ENCODE results near the gene ITPR1. TPM values are rescaled to one million over a fixed set of nuclear protein-coding genes. Genes with fewer than 3 reads are reported as not detected.

ITPR1 gene
- polyA plus RNA-seq, 1 experiment = 1.4 TPM

GRCh38 chr3:4799266-4800256 lies 306.4 kb downstream of the ITPR1 start:
- no peak for DNase-seq (ENCODE audit: low read depth)
- Histone ChIP-seq H3K27me3 (ENCODE audit: control insufficient read depth, insufficient read depth, low read length) (no peaks in the 10 kb centered on the region), H3K36me3 (ENCODE audit: control insufficient read depth, insufficient read depth, low read length) (no peaks in the 10 kb centered on the region), H3K4me3 (ENCODE audit: low read depth, low read length) (no peak overlapping the region)
- ChIA-PET POLR2A (no interaction called here), CTCF (no interaction called here)
- TF ChIP-seq, protein P1, sequence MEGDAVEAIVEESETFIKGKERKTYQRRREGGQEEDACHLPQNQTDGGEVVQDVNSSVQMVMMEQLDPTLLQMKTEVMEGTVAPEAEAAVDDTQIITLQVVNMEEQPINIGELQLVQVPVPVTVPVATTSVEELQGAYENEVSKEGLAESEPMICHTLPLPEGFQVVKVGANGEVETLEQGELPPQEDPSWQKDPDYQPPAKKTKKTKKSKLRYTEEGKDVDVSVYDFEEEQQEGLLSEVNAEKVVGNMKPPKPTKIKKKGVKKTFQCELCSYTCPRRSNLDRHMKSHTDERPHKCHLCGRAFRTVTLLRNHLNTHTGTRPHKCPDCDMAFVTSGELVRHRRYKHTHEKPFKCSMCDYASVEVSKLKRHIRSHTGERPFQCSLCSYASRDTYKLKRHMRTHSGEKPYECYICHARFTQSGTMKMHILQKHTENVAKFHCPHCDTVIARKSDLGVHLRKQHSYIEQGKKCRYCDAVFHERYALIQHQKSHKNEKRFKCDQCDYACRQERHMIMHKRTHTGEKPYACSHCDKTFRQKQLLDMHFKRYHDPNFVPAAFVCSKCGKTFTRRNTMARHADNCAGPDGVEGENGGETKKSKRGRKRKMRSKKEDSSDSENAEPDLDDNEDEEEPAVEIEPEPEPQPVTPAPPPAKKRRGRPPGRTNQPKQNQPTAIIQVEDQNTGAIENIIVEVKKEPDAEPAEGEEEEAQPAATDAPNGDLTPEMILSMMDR (IDR thresholded peaks at IDR 0.05; ENCODE audit: insufficient read depth, low read depth, low read length) = no peak

- TF ChIP-seq, protein P1 (IDR thresholded peaks at IDR 0.05; ENCODE audit: insufficient read depth, low read depth, low read length) = no peak
- no peak for DNase-seq (ENCODE audit: low read depth)
- Histone ChIP-seq H3K36me3 (ENCODE audit: control insufficient read depth, insufficient read depth, low read length) (no peaks in the 10 kb centered on the region), H3K27me3 (ENCODE audit: control insufficient read depth, insufficient read depth, low read length) (no peaks in the 10 kb centered on the region), H3K4me3 (ENCODE audit: low read depth, low read length) (no peak overlapping the region)
- ChIA-PET POLR2A (no interaction called here), CTCF (no interaction called here)
Measured at GRCh38 chr3:4800595-4800994, 307.4 kb downstream of the ITPR1 start.

DNA sequence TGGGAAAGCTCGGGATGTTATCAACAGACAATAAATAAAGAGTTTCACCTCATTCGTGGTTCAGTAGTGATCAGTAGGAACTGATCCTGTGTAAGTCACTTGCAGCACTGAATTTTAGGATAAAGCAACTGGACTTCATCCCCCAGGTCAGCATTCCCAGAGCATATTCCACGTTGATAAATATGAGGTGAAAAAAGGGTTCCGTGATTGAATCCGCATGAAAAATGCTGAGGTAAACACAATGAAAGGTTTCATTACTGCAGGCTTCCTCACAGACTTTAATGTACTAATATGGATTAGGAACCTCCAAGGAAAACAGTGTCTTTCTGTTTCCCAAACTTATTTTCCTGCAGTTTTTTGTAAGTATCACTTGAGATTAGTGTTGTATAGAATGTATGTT lies 308.7 kb downstream of the ITPR1 start:
- ChIA-PET CTCF (no interaction called here), POLR2A (no interaction called here)
- no peak overlapping the region for H3K4me3 ChIP-seq (ENCODE audit: low read depth, low read length)
- no peak for DNase-seq (ENCODE audit: low read depth)
- TF ChIP-seq, protein P1 (IDR thresholded peaks at IDR 0.05; ENCODE audit: insufficient read depth, low read depth, low read length) = no peak
- no peaks in the 10 kb centered on the region for H3K27me3 ChIP-seq (ENCODE audit: control insufficient read depth, insufficient read depth, low read length)
- no peaks in the 10 kb centered on the region for H3K36me3 ChIP-seq (ENCODE audit: control insufficient read depth, insufficient read depth, low read length)

GRCh38 chr3:4802903-4803302 lies 309.8 kb downstream of the ITPR1 start:
- DNase-seq (ENCODE audit: low read depth) = no peak
- Histone ChIP-seq H3K36me3 (ENCODE audit: control insufficient read depth, insufficient read depth, low read length) (no peaks in the 10 kb centered on the region), H3K4me3 (ENCODE audit: low read depth, low read length) (no peak overlapping the region), H3K27me3 (ENCODE audit: control insufficient read depth, insufficient read depth, low read length) (no peaks in the 10 kb centered on the region)
- ChIA-PET CTCF (interaction anchor here (1.5 kb wide), 1 partner anchor 12 kb away, joined by 3 read pairs; no protein-coding TSS in a partner anchor), POLR2A (no interaction called here)
- TF ChIP-seq, protein P1 (IDR thresholded peaks at IDR 0.05; ENCODE audit: insufficient read depth, low read depth, low read length) = no peak

- ChIA-PET POLR2A (no interaction called here), CTCF (interaction anchor here (1.4 to 1.5 kb wide), 2 partner anchors 11 to 222 kb away, joined by 3 to 7 read pairs; no protein-coding TSS in a partner anchor)
- Histone ChIP-seq H3K27me3 (ENCODE audit: control insufficient read depth, insufficient read depth, low read length) (no peaks in the 10 kb centered on the region; the same call in 1 of the 2 replicates), H3K36me3 (ENCODE audit: control insufficient read depth, insufficient read depth, low read length) (no peaks in the 10 kb centered on the region), H3K4me3 (ENCODE audit: low read depth, low read length) (no peak overlapping the region)
- no peak for DNase-seq (ENCODE audit: low read depth)
- TF ChIP-seq, protein P1 (IDR thresholded peaks at IDR 0.05; ENCODE audit: insufficient read depth, low read depth, low read length) = no peak
Measured at GRCh38 chr3:4804161-4805058, 311.3 kb downstream of the ITPR1 start.
